Measurements from ENCODE around the gene GPRC5D. TPM values are rescaled to one million over a fixed set of nuclear protein-coding genes. Genes with fewer than 3 reads are reported as not detected.

Gene GPRC5D
- total RNA-seq, 4 donors from 2014 or later, result 0.95 TPM; not detected in 3

DNA sequence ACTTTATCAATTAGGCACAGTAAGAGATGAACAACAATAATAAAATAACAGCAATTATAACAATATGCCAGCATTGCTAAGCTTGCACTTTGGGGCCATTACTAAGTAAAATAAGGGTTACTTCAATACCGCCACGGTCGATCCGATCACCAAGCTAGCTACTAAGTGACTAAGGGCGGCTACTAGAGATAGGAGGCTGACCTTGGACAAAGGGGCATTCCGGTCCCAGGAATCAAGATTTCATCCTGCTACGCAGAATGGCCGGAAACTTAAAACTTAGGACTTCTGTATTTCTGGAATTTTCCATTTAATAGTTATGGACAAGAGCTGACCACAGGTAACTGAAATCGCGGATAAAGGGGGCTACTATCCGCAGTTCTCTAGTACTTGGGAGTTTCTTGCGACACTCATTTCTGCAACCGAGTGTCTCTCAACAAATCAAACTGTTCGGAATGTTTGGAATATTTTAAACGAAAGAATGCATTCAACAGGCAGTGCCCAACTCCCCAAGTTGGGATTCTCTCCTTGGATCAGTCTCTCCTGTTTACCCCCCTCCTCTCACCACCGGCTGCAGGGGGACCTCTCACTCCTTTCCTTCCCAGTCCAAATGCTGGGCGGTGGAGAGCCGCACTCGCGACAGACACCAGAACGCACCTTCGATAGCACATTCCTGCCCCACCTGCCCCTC lies 47.4 kb upstream of the GPRC5D start:
- Histone ChIP-seq H3K27ac (peak overlapping the region; percentile 83 to 98 (median 94)), H3K4me3 (peak overlapping the region; percentile 66 to 77 (median 72)), H3K36me3 (no peaks in the 10 kb centered on the region), H3K4me1 (peaks cover 12 to 58% (median 23%) of the 10 kb centered on the region in 3 donors), H3K27me3 (no peaks in the 10 kb centered on the region), H3K9me3 (no peaks in the 10 kb centered on the region)
- WGBS, 2 donors, result 16 to 30% methylated on average over 20 to 22 of the region's 22 CpGs
- intact Hi-C loops (cut with DNase I), result no loop called here
- TF ChIP-seq POLR2A (IDR thresholded peaks at IDR 0.05) (no peak), CTCF (IDR thresholded peaks at IDR 0.05) (no peak)
- no peak for DNase-seq

GRCh38 chr12:12998248-12998647 lies 46.3 kb upstream of the GPRC5D start:
- DNase-seq, result no peak
- Histone ChIP-seq H3K27ac (no peak overlapping the region), H3K4me3 (peak overlapping the region in 1 of 4 donors; percentile 77), H3K36me3 (no peaks in the 10 kb centered on the region), H3K4me1 (peaks cover 12 to 63% (median 23%) of the 10 kb centered on the region in 3 donors), H3K27me3 (no peaks in the 10 kb centered on the region), H3K9me3 (no peaks in the 10 kb centered on the region)
- intact Hi-C loops (cut with DNase I), result no loop called here
- 83 to 91% methylated on average over 4 of the region's 4 CpGs for WGBS, 2 donors
- TF ChIP-seq POLR2A (IDR thresholded peaks at IDR 0.05) (no peak), CTCF (IDR thresholded peaks at IDR 0.05) (no peak)

GRCh38 chr12:12997734-12998133 lies 45.8 kb upstream of the GPRC5D start:
- Histone ChIP-seq H3K36me3 (no peaks in the 10 kb centered on the region), H3K9me3 (no peaks in the 10 kb centered on the region), H3K27me3 (no peaks in the 10 kb centered on the region), H3K4me3 (no peak overlapping the region), H3K4me1 (peaks cover 12 to 68% (median 23%) of the 10 kb centered on the region in 3 donors), H3K27ac (no peak overlapping the region)
- DNase-seq, result no peak
- TF ChIP-seq CTCF (IDR thresholded peaks at IDR 0.05), result no peak
- TF ChIP-seq POLR2A (IDR thresholded peaks at IDR 0.05), result no peak
- WGBS, 2 donors, result 40 to 71% methylated on average over 2 of the region's 2 CpGs
- intact Hi-C loops (cut with DNase I), result no loop called here

- TF ChIP-seq POLR2A (IDR thresholded peaks at IDR 0.05), result no peak
- TF ChIP-seq CTCF (IDR thresholded peaks at IDR 0.05), result no peak
- WGBS, 2 donors, result 61 to 66% methylated on average over 3 of the region's 3 CpGs
- Histone ChIP-seq H3K4me3 (no peak overlapping the region), H3K27me3 (no peaks in the 10 kb centered on the region), H3K27ac (no peak overlapping the region), H3K36me3 (no peaks in the 10 kb centered on the region), H3K4me1 (peaks cover 12 to 69% (median 23%) of the 10 kb centered on the region in 3 donors), H3K9me3 (no peaks in the 10 kb centered on the region)
- intact Hi-C loops (cut with DNase I), result no loop called here
- DNase-seq, result no peak
Observed at GRCh38 chr12:12997156-12997555, 45.2 kb upstream of the GPRC5D start.

DNA sequence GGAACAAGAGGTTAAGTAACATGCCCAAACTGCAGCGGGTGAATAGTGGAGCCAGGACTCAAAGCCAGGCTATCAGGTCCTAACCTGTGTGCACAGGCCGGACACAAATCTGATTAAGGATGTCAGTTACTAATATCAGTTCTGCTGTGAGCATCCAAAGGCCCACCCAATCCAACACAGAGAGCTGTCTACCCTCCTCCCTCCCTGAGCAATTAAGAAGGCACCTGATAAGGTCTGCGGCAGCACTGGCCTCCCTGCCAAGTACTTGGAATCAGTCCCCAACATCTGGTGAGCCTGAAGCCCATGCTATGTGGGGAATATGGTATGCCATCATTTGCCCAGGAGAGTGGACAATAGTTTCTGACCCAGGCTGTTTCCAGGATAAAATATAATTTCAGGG lies 44.2 kb upstream of the GPRC5D start:
- Histone ChIP-seq H3K4me3 (no peak overlapping the region), H3K27me3 (no peaks in the 10 kb centered on the region), H3K4me1 (peaks cover 6 to 68% (median 23%) of the 10 kb centered on the region in 3 donors), H3K36me3 (no peaks in the 10 kb centered on the region), H3K9me3 (no peaks in the 10 kb centered on the region), H3K27ac (no peak overlapping the region)
- intact Hi-C loops (cut with DNase I), result no loop called here
- TF ChIP-seq CTCF (IDR thresholded peaks at IDR 0.05), result no peak
- TF ChIP-seq POLR2A (IDR thresholded peaks at IDR 0.05), result no peak
- 40 to 50% methylated on average over 3 of the region's 3 CpGs for WGBS, 2 donors
- DNase-seq, result no peak
